GM12878 (cell line): Measurements from ENCODE around the gene TAF6. TPM values are rescaled to one million over a fixed set of nuclear protein-coding genes. Genes with fewer than 3 reads are reported as not detected.

ENCODE experiments used
- ATAC-seq: fragments of 200-7000 bp; cut with Tn5 transposase; 3 replicates; pipeline ENCODE4 v1.9.1; 2020; ENCODE audit warnings: mild to moderate bottlenecking, moderate library complexity
- BruUV-seq: library from RNA; stranded (reverse); fragments of 400-500 nt; replicated peaks from 2 replicates; lab custom pipeline; 2021; lab: Mats Ljungman, UMichigan
- CTCF ChIA-PET: fragments of 300-600 bp; sonication (Branson Sonifier 250); formaldehyde crosslinking; extraction: SDS; loops from one replicate; lab custom pipeline; 2021; ENCODE audit warnings: inconsistent platforms; lab: Yijun Ruan, JAX
- POLR2A ChIA-PET: fragments of 350-600 bp; formaldehyde crosslinking; extraction: SDS; loops from one replicate; lab custom pipeline; 2021; ENCODE audit warnings: inconsistent platforms; lab: Charles Lee
- RAD21 ChIA-PET: fragments of 300-600 bp; sonication (Branson Sonifier 250); formaldehyde crosslinking; loops from one replicate; lab custom pipeline; 2023; ENCODE audit warnings: antibody characterized with exemption; ENCODE audit not compliant: unreplicated experiment; lab: Charles Lee
- SMC1A ChIA-PET: fragments of 300-600 bp; sonication (Branson Sonifier 250); formaldehyde crosslinking; loops from one replicate; lab custom pipeline; 2023; ENCODE audit not compliant: unreplicated experiment, uncharacterized antibody; lab: Charles Lee
- DNase-seq: peaks from one replicate; pipeline ENCODE4 v3.0.0-alpha.2; 2011; ENCODE audit warnings: low read depth, low spot score
- FAIRE-seq: peaks from 3 replicates; lab custom pipeline; 2011; peaks lifted over from hg19 to GRCh38; lab: Jason Lieb, UNC
- H2AFZ ChIP-seq: 2 replicates; pipeline ENCODE4 v1.6.0; 2011; ENCODE audit warnings: low read depth, low read length, control low read depth; ENCODE audit not compliant: control insufficient read depth
- H3K27ac ChIP-seq: 2 replicates; pipeline ENCODE4 v1.5.1; 2011; ENCODE audit warnings: control low read depth; ENCODE audit not compliant: control insufficient read depth, insufficient read depth
- H3K27me3 ChIP-seq, 2 experiments: replicated peaks in 1 of 2; 2 replicates each; pipeline versions ENCODE4 v1.6.0 to v1.6.1; 2011; ENCODE audit warnings: low read length in 1 of 2; ENCODE audit not compliant: control insufficient read depth in 2 of 2, insufficient read depth in 2 of 2
- H3K36me3 ChIP-seq, 2 experiments: 2 replicates each; pipeline ENCODE4 v1.5.1; 2011; ENCODE audit warnings: low read length in 1 of 2; ENCODE audit not compliant: control insufficient read depth in 2 of 2, insufficient read depth in 2 of 2
- H3K4me1 ChIP-seq: 2 replicates; pipeline ENCODE4 v1.6.1; 2011; ENCODE audit warnings: mild to moderate bottlenecking, low read length, moderate library complexity, mixed read lengths; ENCODE audit not compliant: control insufficient read depth, insufficient read depth
- H3K4me2 ChIP-seq: 2 replicates; pipeline ENCODE4 v1.6.0; 2011; ENCODE audit warnings: control low read depth; ENCODE audit not compliant: control insufficient read depth, insufficient read depth
- H3K4me3 ChIP-seq: fragments of 200-600 bp; sonication (generic); 2 replicates; pipeline ENCODE4 v1.5.1; 2016
- H3K79me2 ChIP-seq: 2 replicates; pipeline ENCODE4 v1.6.0; 2011; ENCODE audit warnings: low read length; ENCODE audit not compliant: control insufficient read depth, insufficient read depth
- H3K9ac ChIP-seq: 2 replicates; pipeline ENCODE4 v1.8.0; 2011; ENCODE audit warnings: low read length, control low read depth, mixed read lengths; ENCODE audit not compliant: control insufficient read depth, insufficient read depth
- H3K9me3 ChIP-seq: replicated peaks from 3 replicates; pipeline ENCODE4 v1.5.1; 2011; ENCODE audit warnings: mild to moderate bottlenecking, low read length; ENCODE audit not compliant: control insufficient read depth, insufficient read depth
- H4K20me1 ChIP-seq: 2 replicates; pipeline ENCODE4 v1.6.0; 2011; ENCODE audit not compliant: control insufficient read depth, insufficient read depth
- CBFB ChIP-seq: IDR thresholded peaks from 2 replicates; pipeline ENCODE4 v1.6.1; 2016; ENCODE audit warnings: antibody characterized with exemption, low read depth
- GATAD2B ChIP-seq: fragments of 450-650 bp; conservative IDR thresholded peaks from 2 replicates; pipeline ENCODE4 v1.6.1; 2017; ENCODE audit warnings: low read depth, mild to moderate bottlenecking, moderate library complexity
- NR2C2 ChIP-seq: IDR thresholded peaks from 2 replicates; pipeline ENCODE4 v1.6.1; 2011; ENCODE audit warnings: borderline replicate concordance, low read depth; ENCODE audit not compliant: control insufficient read depth, insufficient read length
- POLR2A ChIP-seq: IDR thresholded peaks from 2 replicates; pipeline ENCODE4 v1.6.1; 2011; ENCODE audit warnings: low read depth, mild to moderate bottlenecking, low read length
- POLR2AphosphoS5 ChIP-seq: IDR thresholded peaks from 2 replicates; pipeline ENCODE4 v1.6.1; 2011; ENCODE audit warnings: mild to moderate bottlenecking, low read length, inconsistent platforms
- RAD51 ChIP-seq: fragments of 450-650 bp; IDR thresholded peaks from 2 replicates; pipeline ENCODE4 v1.6.1; 2016; ENCODE audit warnings: moderate library complexity, mild to moderate bottlenecking, inconsistent platforms
- WGBS: methylation state at CpG from one replicate; pipeline ENCODE4 v1.1.6; 2016; ENCODE audit warnings: low lambda C conversion rate; ENCODE audit not compliant: insufficient replicate concordance, insufficient coverage; ENCODE audit errors: missing lambda C conversion rate; 5-methylcytosine and 5-hydroxymethylcytosine counted together
- in situ Hi-C: fragments of 300-500 bp; cut with MboI; formaldehyde crosslinking; loops from 9 replicates; pipeline ENCODE4 v1.14.3; 2018; ENCODE audit warnings: mixed read lengths
- intact Hi-C: fragments of 100-400 bp; cut with micrococcal nuclease; formaldehyde crosslinking; loops from one replicate; pipeline ENCODE4 v1.14.2; 2022; ENCODE audit not compliant: unreplicated experiment
- polyA plus RNA-seq, 11 experiments: library from polyadenylated mRNA; depleted of rRNA in 4 of 11; unstranded in 6 of 11; stranded (reverse) in 5 of 11; fragments of >200 nt; fragmentation: Nextera tagmentation in 4 of 11; fragmentation: Illumina TruSeq in 1 of 11; extraction: Ambion mirVana in 4 of 11; extraction: Trizol in 1 of 11; gene quantifications; 1 replicate in 1 of 11; 2 replicates in 10 of 11; pipeline versions ENCODE4 v1.2.1 to v1.2.3, GENCODE V29; 2011 to 2016; ENCODE audit warnings: inconsistent platforms in 2 of 11, missing spikeins in 2 of 11, low read depth in 1 of 11
- total RNA-seq, 4 experiments: library from RNA; depleted of rRNA in 3 of 4; stranded (reverse); fragments of >200 nt in 3 of 4; fragmentation: Illumina TruSeq in 1 of 4; extraction: Trizol in 1 of 4; gene quantifications; 2 replicates each; pipeline versions ENCODE4 v1.2.1 to v1.2.3, GENCODE V29; 2013 to 2021
- TF ChIP-seq, protein P1 (sequence below): fragments of 450-650 bp; IDR thresholded peaks from 2 replicates; pipeline ENCODE4 v1.6.1; 2017; ENCODE audit warnings: mild to moderate bottlenecking

The TAF6 gene
- total and polyA plus RNA-seq, 10 of the 15 experiments (the other 5 are each of a cell fraction or from before 2014, with no cell fraction given), result 0.27 to 42.6 (median 17.0) TPM

DNA sequence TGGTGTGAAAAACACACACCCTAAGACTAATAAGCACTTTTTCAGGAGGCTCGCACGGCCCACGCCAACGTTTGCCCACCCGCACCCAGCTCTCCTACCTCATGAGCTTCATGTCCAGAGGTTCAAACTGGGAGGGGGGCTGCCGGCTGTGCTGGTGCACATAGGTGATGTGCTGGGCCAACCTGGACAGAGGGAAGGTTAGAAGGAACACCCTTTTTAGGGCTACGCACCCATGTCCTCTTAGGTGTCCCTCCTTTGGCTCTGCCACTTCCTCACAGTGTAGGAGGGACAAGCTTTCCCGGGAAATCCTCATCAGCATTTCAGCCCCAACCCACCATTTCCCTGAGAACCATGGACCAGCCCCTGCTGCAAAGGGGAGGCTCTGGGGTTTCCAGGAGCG, 23.9 kb downstream of the TAF6 start:
- Histone ChIP-seq H3K4me3 (no peak overlapping the region), H3K79me2 (peaks cover 18% of the 10 kb centered on the region), H3K27me3 (no peaks in the 10 kb centered on the region), H3K36me3 (peaks cover 57 to 69% of the 10 kb centered on the region in 2 experiments), H3K9me3 (no peaks in the 10 kb centered on the region), H2AFZ (no peak overlapping the region), H3K27ac (no peak overlapping the region), H3K4me2 (no peak overlapping the region), H3K9ac (no peak overlapping the region), H4K20me1 (peaks cover 3% of the 10 kb centered on the region; the same call in 1 of the 2 replicates), H3K4me1 (peaks cover 10% of the 10 kb centered on the region)
- DNase-seq, result no peak
- SMC1A ChIA-PET, result interaction anchor here (1.6 kb wide), 1 partner anchor 37 kb away, joined by 5 read pairs; no protein-coding TSS in a partner anchor
- RAD21 ChIA-PET, result no interaction called here
- CTCF ChIA-PET, result interaction anchor here (0.8 to 1.5 kb wide), 2 partner anchors 10 to 76 kb away, joined by 3 read pairs; no protein-coding TSS in a partner anchor
- POLR2A ChIA-PET, result no interaction called here
- intact Hi-C loops, result no loop called here
- no peak for ATAC-seq
- 90% methylated on average over 9 of the region's 9 CpGs for WGBS
- TF ChIP-seq RAD51, result no peak
- TF ChIP-seq, protein P1, sequence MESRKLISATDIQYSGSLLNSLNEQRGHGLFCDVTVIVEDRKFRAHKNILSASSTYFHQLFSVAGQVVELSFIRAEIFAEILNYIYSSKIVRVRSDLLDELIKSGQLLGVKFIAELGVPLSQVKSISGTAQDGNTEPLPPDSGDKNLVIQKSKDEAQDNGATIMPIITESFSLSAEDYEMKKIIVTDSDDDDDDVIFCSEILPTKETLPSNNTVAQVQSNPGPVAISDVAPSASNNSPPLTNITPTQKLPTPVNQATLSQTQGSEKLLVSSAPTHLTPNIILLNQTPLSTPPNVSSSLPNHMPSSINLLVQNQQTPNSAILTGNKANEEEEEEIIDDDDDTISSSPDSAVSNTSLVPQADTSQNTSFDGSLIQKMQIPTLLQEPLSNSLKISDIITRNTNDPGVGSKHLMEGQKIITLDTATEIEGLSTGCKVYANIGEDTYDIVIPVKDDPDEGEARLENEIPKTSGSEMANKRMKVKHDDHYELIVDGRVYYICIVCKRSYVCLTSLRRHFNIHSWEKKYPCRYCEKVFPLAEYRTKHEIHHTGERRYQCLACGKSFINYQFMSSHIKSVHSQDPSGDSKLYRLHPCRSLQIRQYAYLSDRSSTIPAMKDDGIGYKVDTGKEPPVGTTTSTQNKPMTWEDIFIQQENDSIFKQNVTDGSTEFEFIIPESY, result no peak
- TF ChIP-seq POLR2AphosphoS5, result peak; percentile 50; the same call in 1 of the 2 replicates
- no peak for TF ChIP-seq NR2C2
- TF ChIP-seq CBFB, result no peak
- no peak for TF ChIP-seq GATAD2B
- peak; percentile 41 for TF ChIP-seq POLR2A
- TF ChIP-seq, all 136 proteins: peak for 2
- FAIRE-seq, result no peak
- BruUV-seq, result no TSS peak
- in situ Hi-C loops, result no loop called here
